PC-9 (cell line): ENCODE data around the gene ZNF780A. TPM values are rescaled to one million over a fixed set of nuclear protein-coding genes. Genes with fewer than 3 reads are reported as not detected.

Experiments
- BruUV-seq: library from RNA; stranded (reverse); fragments of 400-500 nt; replicated peaks from 2 replicates; lab custom pipeline; 2021; lab: Mats Ljungman, UMichigan
- CTCF ChIA-PET: fragments of 300-600 bp; sonication (Branson Sonifier 250); formaldehyde crosslinking; loops from one replicate; lab custom pipeline; 2022; ENCODE audit warnings: antibody characterized with exemption; lab: Charles Lee
- POLR2A ChIA-PET: fragments of 300-600 bp; sonication (Branson Sonifier 250); formaldehyde crosslinking; loops from one replicate; lab custom pipeline; 2022; ENCODE audit warnings: antibody characterized with exemption; ENCODE audit not compliant: unreplicated experiment; lab: Charles Lee
- DNase-seq, 2 experiments: peaks; one replicate each; pipeline versions ENCODE4 v3.0.0 to v3.0.0-alpha.2; 2015 to 2022; ENCODE audit warnings: mixed read lengths in 1 of 2
- H2AFZ ChIP-seq: fragments of 200-600 bp; sonication (generic); 2 replicates; pipeline ENCODE4 v1.8.1; 2017; ENCODE audit warnings: antibody characterized with exemption
- H3F3A ChIP-seq: fragments of 200-600 bp; sonication (generic); 2 replicates; pipeline ENCODE4 v1.8.1; 2017; ENCODE audit warnings: antibody characterized with exemption, mild to moderate bottlenecking, low read depth; ENCODE audit not compliant: insufficient read depth
- H3K27ac ChIP-seq: fragments of 200-600 bp; sonication (generic); 2 replicates; pipeline ENCODE4 v1.6.1; 2016; ENCODE audit warnings: mixed run types
- H3K27me3 ChIP-seq: fragments of 200-600 bp; sonication (generic); 2 replicates; pipeline ENCODE4 v1.6.1; 2016; ENCODE audit warnings: low read depth, mixed run types; ENCODE audit not compliant: insufficient read depth
- H3K36me3 ChIP-seq: fragments of 200-600 bp; sonication (generic); 2 replicates; pipeline ENCODE4 v1.6.1; 2016; ENCODE audit warnings: low read depth, mixed run types
- H3K4me1 ChIP-seq: fragments of 200-600 bp; sonication (generic); replicated peaks from 2 replicates; pipeline ENCODE4 v1.6.1; 2016; ENCODE audit warnings: mixed run types; ENCODE audit not compliant: insufficient read depth
- H3K4me2 ChIP-seq: fragments of 200-600 bp; sonication (generic); 2 replicates; pipeline ENCODE4 v1.6.1; 2017; ENCODE audit warnings: mixed run types
- H3K4me3 ChIP-seq: fragments of 200-600 bp; sonication (generic); 2 replicates; pipeline ENCODE4 v1.6.1; 2016; ENCODE audit warnings: mixed run types
- H3K79me2 ChIP-seq: fragments of 200-600 bp; sonication (generic); 2 replicates; pipeline ENCODE4 v1.6.1; 2017; ENCODE audit warnings: low read depth, mixed run types
- H3K9me2 ChIP-seq: fragments of 200-600 bp; sonication (generic); 2 replicates; pipeline ENCODE4 v1.8.1; 2017; ENCODE audit warnings: mild to moderate bottlenecking; ENCODE audit not compliant: insufficient read depth
- H3K9me3 ChIP-seq: fragments of 200-600 bp; sonication (generic); 2 replicates; pipeline ENCODE4 v1.8.1; 2016; ENCODE audit warnings: low read depth; ENCODE audit not compliant: insufficient read depth
- H4K20me1 ChIP-seq: fragments of 200-600 bp; sonication (generic); 2 replicates; pipeline ENCODE4 v1.8.1; 2017; ENCODE audit not compliant: insufficient read depth
- CTCF ChIP-seq: fragments of 200-600 bp; sonication (generic); conservative IDR thresholded peaks from 2 replicates; pipeline ENCODE4 v1.6.1; 2017; ENCODE audit warnings: mixed run types, antibody characterized with exemption, mild to moderate bottlenecking, moderate library complexity
- EZH2 ChIP-seq: fragments of 200-600 bp; sonication (generic); IDR thresholded peaks from 2 replicates; pipeline ENCODE4 v1.8.0; 2017; ENCODE audit warnings: antibody characterized with exemption, low read depth
- intact Hi-C: fragments of 100-400 bp; cut with micrococcal nuclease; formaldehyde crosslinking; loops from one replicate; pipeline ENCODE4 v1.10.0; 2022; ENCODE audit not compliant: unreplicated experiment
- total RNA-seq: library from RNA; stranded (reverse); gene quantifications from 2 replicates; pipeline ENCODE4 v1.2.3, GENCODE V29; 2021

ZNF780A gene
- total RNA-seq, 1 experiment from 2014 or later = 15.5 TPM

- Histone ChIP-seq H3K4me2 (no peak overlapping the region), H3K4me3 (no peak overlapping the region), H3K27ac (no peak overlapping the region), H3K4me1 (no peaks in the 10 kb centered on the region), H3K27me3 (no peaks in the 10 kb centered on the region), H3K9me2 (no peaks in the 10 kb centered on the region), H3K36me3 (peaks cover 53% of the 10 kb centered on the region), H3K79me2 (no peaks in the 10 kb centered on the region), H4K20me1 (0 out of 2 replicates have a peak, but pooled peaks cover 3% of the 10 kb centered on the region), H3K9me3 (peaks cover 12% of the 10 kb centered on the region; the same call in 1 of the 2 replicates), H2AFZ (no peak overlapping the region), H3F3A (no peaks in the 10 kb centered on the region)
- intact Hi-C loops = no loop called here
- no TSS peak for BruUV-seq
- ChIA-PET CTCF (no interaction called here), POLR2A (interaction anchor here (0.5 kb wide), 1 partner anchor 10 kb away, joined by 3 read pairs; no protein-coding TSS in a partner anchor)
- TF ChIP-seq EZH2 = no peak
- no peak for TF ChIP-seq CTCF
- DNase-seq = no peak
Observed at GRCh38 chr19:40080289-40080688, 10.5 kb downstream of the ZNF780A start.

- no peak overlapping the region for H2AFZ ChIP-seq
- CTCF ChIA-PET = no interaction called here
- intact Hi-C loops = no loop called here
- H3K4me2 ChIP-seq = no peak overlapping the region
- peaks cover 70% of the 10 kb centered on the region for H3K36me3 ChIP-seq
- POLR2A ChIA-PET = interaction anchor here (0.6 kb wide), 1 partner anchor 138 kb away, joined by 3 read pairs; no protein-coding TSS in a partner anchor
- TF ChIP-seq CTCF (no peak), EZH2 (no peak)
- H3K79me2 ChIP-seq = no peaks in the 10 kb centered on the region
- no peaks in the 10 kb centered on the region for H3K4me1 ChIP-seq
- BruUV-seq = no TSS peak
- no peak overlapping the region for H3K27ac ChIP-seq
- H4K20me1 ChIP-seq = 0 out of 2 replicates have a peak, but pooled peaks cover 3% of the 10 kb centered on the region
- H3K9me2 ChIP-seq = no peaks in the 10 kb centered on the region
- H3K4me3 ChIP-seq = no peak overlapping the region
- DNase-seq = no peak
- H3K9me3 ChIP-seq = peaks cover 15% of the 10 kb centered on the region
- no peaks in the 10 kb centered on the region for H3K27me3 ChIP-seq
- no peaks in the 10 kb centered on the region for H3F3A ChIP-seq
Observed at GRCh38 chr19:40078377-40078776, 12.4 kb downstream of the ZNF780A start.

GRCh38 chr19:40070058-40070457 lies 20.7 kb downstream of the ZNF780A start:
- H3K27me3 ChIP-seq = no peaks in the 10 kb centered on the region
- H3K4me1 ChIP-seq = no peaks in the 10 kb centered on the region
- intact Hi-C loops = no loop called here
- H4K20me1 ChIP-seq = no peaks in the 10 kb centered on the region
- no peaks in the 10 kb centered on the region for H3K79me2 ChIP-seq
- BruUV-seq = no TSS peak
- TF ChIP-seq EZH2 = no peak
- no peak for TF ChIP-seq CTCF
- H3K36me3 ChIP-seq = peaks cover 14% of the 10 kb centered on the region; the same call in 1 of the 2 replicates
- ChIA-PET CTCF (no interaction called here), POLR2A (no interaction called here)
- no peaks in the 10 kb centered on the region for H3F3A ChIP-seq
- H2AFZ ChIP-seq = no peak overlapping the region
- H3K27ac ChIP-seq = no peak overlapping the region
- no peaks in the 10 kb centered on the region for H3K9me2 ChIP-seq
- DNase-seq = no peak
- H3K9me3 ChIP-seq = peaks cover 20% of the 10 kb centered on the region
- H3K4me2 ChIP-seq = no peak overlapping the region
- H3K4me3 ChIP-seq = no peak overlapping the region
